HG03354 (cell line): ENCODE results near the gene RC3H2.

Experiments
- ATAC-seq: cut with Tn5 transposase; IDR thresholded peaks from one replicate; pipeline ENCODE4 v1.9.1; 2021; ENCODE audit warnings: mild to moderate bottlenecking; ENCODE audit not compliant: unreplicated experiment, poor library complexity, severe bottlenecking

Gene RC3H2

GRCh38 chr9:122904823-122905710 is at the start of gene RC3H2:
Gene RC3H2 (minus strand): TSS chr9:122905359. CDS start chr9:122897509, 7,850 bp downstream.
- peak; percentile 85 for ATAC-seq

- ATAC-seq = no peak
Observed at GRCh38 chr9:122954253-122954691, 49.1 kb upstream of the RC3H2 start.

GRCh38 chr9:122951056-122951455 is 45.9 kb upstream of the RC3H2 start:
- ATAC-seq = no peak

- no peak for ATAC-seq
Observed at GRCh38 chr9:122950263-122950662, 45.1 kb upstream of the RC3H2 start.

GRCh38 chr9:122949696-122950095 is 44.5 kb upstream of the RC3H2 start:
- no peak for ATAC-seq

GRCh38 chr9:122948313-122948712 is 43.2 kb upstream of the RC3H2 start:
- no peak for ATAC-seq

GRCh38 chr9:122946461-122947005 is 41.4 kb upstream of the RC3H2 start:
- ATAC-seq = no peak

GRCh38 chr9:122944960-122945888 is 40.1 kb upstream of the RC3H2 start:
- ATAC-seq = no peak

- ATAC-seq = no peak
Observed at GRCh38 chr9:122941582-122942234, 36.5 kb upstream of the RC3H2 start.

GRCh38 chr9:122940749-122941581 is 35.8 kb upstream of the RC3H2 start, which contains the start of gene RABGAP1:
Gene RABGAP1 (plus strand): TSS chr9:122941020. CDS start chr9:122957060, 16,040 bp downstream.
- ATAC-seq = peak; percentile 98

- no peak for ATAC-seq
Observed at GRCh38 chr9:122940454-122940748, 35.2 kb upstream of the RC3H2 start.

- ATAC-seq = no peak
Observed at GRCh38 chr9:122939601-122940000, 34.4 kb upstream of the RC3H2 start.

GRCh38 chr9:122936883-122937282 is 31.7 kb upstream of the RC3H2 start:
- ATAC-seq = no peak

GRCh38 chr9:122936464-122936863 is 31.3 kb upstream of the RC3H2 start:
- ATAC-seq = no peak

GRCh38 chr9:122931226-122932121 is 26.3 kb upstream of the RC3H2 start, which contains the start of gene ZBTB26:
Gene ZBTB26 (minus strand): TSS chr9:122931512. CDS start chr9:122919934, 11,578 bp downstream.
- ATAC-seq = peak; percentile 98

GRCh38 chr9:122930541-122931225 is 25.5 kb upstream of the RC3H2 start:
- peak; percentile 28 for ATAC-seq

GRCh38 chr9:122929796-122930354 is 24.7 kb upstream of the RC3H2 start:
- ATAC-seq = no peak
